ENCODE results near the gene B3GALT2.
"Not testable (repeated sequence)": the region's sequence is repeated elsewhere in the genome, so short reads cannot be mapped to it uniquely, and the experiment has no call there.

DNA sequence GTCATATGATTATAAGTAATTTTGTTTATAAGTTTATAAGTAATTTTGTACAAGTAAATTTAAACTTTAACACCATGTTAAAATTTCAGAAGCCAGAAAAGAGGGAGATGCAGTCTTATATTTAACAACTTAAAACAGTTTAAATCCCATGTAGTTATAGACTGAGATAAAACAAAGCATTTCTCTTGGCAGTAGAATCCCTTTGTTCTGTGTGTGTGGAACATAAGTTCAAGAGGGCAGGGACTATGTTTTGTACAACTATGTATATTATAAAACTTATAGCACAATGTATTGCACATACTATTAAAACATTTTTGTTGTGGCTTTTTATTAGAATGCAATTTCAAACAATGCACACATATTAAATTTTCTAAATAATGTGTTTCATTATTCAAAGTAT, 44.7 kb upstream of the B3GALT2 start:
- TF ChIP-seq, protein P1, sequence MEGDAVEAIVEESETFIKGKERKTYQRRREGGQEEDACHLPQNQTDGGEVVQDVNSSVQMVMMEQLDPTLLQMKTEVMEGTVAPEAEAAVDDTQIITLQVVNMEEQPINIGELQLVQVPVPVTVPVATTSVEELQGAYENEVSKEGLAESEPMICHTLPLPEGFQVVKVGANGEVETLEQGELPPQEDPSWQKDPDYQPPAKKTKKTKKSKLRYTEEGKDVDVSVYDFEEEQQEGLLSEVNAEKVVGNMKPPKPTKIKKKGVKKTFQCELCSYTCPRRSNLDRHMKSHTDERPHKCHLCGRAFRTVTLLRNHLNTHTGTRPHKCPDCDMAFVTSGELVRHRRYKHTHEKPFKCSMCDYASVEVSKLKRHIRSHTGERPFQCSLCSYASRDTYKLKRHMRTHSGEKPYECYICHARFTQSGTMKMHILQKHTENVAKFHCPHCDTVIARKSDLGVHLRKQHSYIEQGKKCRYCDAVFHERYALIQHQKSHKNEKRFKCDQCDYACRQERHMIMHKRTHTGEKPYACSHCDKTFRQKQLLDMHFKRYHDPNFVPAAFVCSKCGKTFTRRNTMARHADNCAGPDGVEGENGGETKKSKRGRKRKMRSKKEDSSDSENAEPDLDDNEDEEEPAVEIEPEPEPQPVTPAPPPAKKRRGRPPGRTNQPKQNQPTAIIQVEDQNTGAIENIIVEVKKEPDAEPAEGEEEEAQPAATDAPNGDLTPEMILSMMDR (IDR thresholded peaks at IDR 0.05; ENCODE audit: control extremely low read depth in 1 of 3, insufficient read depth in 1 of 3, low read depth in 1 of 3, low read length in 3 of 3) = not testable (repeated sequence)
- not testable (repeated sequence) for TF ChIP-seq JUN, TBP (IDR thresholded peaks at IDR 0.05; ENCODE audit: low read depth, low read length)
